ENCODE results near the gene CD38. TPM values are rescaled to one million over a fixed set of nuclear protein-coding genes. Genes with fewer than 3 reads are reported as not detected.

The CD38 gene
- total RNA-seq, 1 experiment from 2014 or later = 0.17 TPM

GRCh38 chr4:15756361-15756861 is 21.7 kb upstream of the CD38 start (continued):
- TF ChIP-seq PRDM15 (CRISPR knock-in tag; IDR thresholded peaks at IDR 0.05) = no peak
- no peak for TF ChIP-seq MYBL2 (CRISPR knock-in tag; IDR thresholded peaks at IDR 0.05)
- no peak for TF ChIP-seq HMGA2 (CRISPR knock-in tag; IDR thresholded peaks at IDR 0.05)

GRCh38 chr4:15757054-15757453 is 21.1 kb upstream of the CD38 start:
- Mint-ChIP-seq H3K36me3 (no peaks in the 10 kb centered on the region), H3K27ac (no peak overlapping the region), H3K4me3 (no peak overlapping the region), H3K27me3 (ENCODE audit: low read depth) (no peaks in the 10 kb centered on the region; the same call in none of the 2 replicates), H3K4me1 (no peaks in the 10 kb centered on the region), H3K9me3 (peaks cover 9% of the 10 kb centered on the region)
- POLR2A ChIA-PET = no interaction called here
- TF ChIP-seq ZNF317 (CRISPR knock-in tag; IDR thresholded peaks at IDR 0.05; ENCODE audit: borderline replicate concordance, low read depth) (no peak), ATF2 (CRISPR knock-in tag; IDR thresholded peaks at IDR 0.05; ENCODE audit: borderline replicate concordance, low read depth) (no peak), GABPB1 (CRISPR knock-in tag; IDR thresholded peaks at IDR 0.05) (no peak), SMAD3 (CRISPR knock-in tag; IDR thresholded peaks at IDR 0.05; ENCODE audit: borderline replicate concordance) (no peak), EMX1 (CRISPR knock-in tag; IDR thresholded peaks at IDR 0.05) (no peak), ZNF121 (CRISPR knock-in tag; IDR thresholded peaks at IDR 0.05) (no peak), TEAD4 (CRISPR knock-in tag; IDR thresholded peaks at IDR 0.05) (no peak), ZNF423 (CRISPR knock-in tag; IDR thresholded peaks at IDR 0.05) (no peak), MXD4 (CRISPR knock-in tag; IDR thresholded peaks at IDR 0.05; ENCODE audit: borderline replicate concordance) (no peak), IRF2 (CRISPR knock-in tag; IDR thresholded peaks at IDR 0.05; ENCODE audit: borderline replicate concordance, low read depth) (no peak), AFF4 (CRISPR knock-in tag; IDR thresholded peaks at IDR 0.05; ENCODE audit: borderline replicate concordance) (no peak), CTCF (IDR thresholded peaks at IDR 0.05) (no peak), NFE2L1 (CRISPR knock-in tag; IDR thresholded peaks at IDR 0.05) (no peak), ZMAT4 (CRISPR knock-in tag; IDR thresholded peaks at IDR 0.05) (no peak), ZNF532 (CRISPR knock-in tag; IDR thresholded peaks at IDR 0.05; ENCODE audit: borderline replicate concordance) (no peak), ESRRA (CRISPR knock-in tag; IDR thresholded peaks at IDR 0.05; ENCODE audit: borderline replicate concordance) (no peak), JUN (CRISPR knock-in tag; IDR thresholded peaks at IDR 0.05) (no peak), FOXK1 (CRISPR knock-in tag; IDR thresholded peaks at IDR 0.05) (no peak)
- DNase-seq (ENCODE audit: low spot score) (no peak), ATAC-seq (no peak)
- CTCF ChIA-PET = interaction anchor here (1.0 to 1.9 kb wide), 3 partner anchors 9 to 22 kb away, joined by 3 to 6 read pairs (median 3); no protein-coding TSS in a partner anchor

All from WTC11 (cell line).